CD4-positive, alpha-beta T cell treated with Interleukin-17A for 1 hour (primary cell): Measurements from ENCODE around the gene NR4A1.

Source experiments
- DNase-seq: peaks from one replicate; pipeline ENCODE4 v3.0.0-alpha.2; 2020

The NR4A1 gene

DNA sequence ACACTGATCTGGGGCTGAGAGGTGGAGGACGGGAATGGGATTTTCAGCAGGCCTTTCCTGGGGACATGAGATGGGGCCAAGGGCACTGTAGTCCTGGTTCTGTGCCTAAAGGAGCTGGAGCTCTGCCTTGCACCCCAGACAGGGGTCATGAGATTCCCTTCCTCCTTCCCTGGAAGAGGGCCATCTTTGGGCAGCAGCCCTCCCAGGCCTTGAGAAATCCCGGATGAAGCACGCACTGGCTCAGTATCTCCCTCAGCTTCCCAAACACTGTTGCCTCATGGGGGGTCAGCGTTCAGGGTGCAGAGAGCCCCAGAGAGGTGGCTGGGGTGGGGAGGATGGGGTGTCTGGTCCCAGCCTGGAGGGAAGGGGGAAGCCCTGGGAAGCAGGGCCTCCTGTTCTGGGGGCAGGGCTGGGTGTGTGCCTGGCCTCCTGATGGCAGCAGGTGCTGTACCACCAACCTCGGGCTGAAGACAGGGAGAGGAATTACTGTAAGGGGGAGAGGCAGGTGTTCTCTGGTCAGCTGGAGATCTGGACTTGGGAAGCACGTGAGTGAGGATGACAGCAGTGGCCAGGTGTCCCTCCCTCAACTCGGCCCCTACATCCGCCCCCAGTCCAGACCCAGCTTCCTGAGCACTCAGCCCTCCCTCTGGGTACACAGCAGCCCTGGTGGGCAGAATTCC is 8.4 kb upstream of the NR4A1 start:
- no peak for DNase-seq

DNA sequence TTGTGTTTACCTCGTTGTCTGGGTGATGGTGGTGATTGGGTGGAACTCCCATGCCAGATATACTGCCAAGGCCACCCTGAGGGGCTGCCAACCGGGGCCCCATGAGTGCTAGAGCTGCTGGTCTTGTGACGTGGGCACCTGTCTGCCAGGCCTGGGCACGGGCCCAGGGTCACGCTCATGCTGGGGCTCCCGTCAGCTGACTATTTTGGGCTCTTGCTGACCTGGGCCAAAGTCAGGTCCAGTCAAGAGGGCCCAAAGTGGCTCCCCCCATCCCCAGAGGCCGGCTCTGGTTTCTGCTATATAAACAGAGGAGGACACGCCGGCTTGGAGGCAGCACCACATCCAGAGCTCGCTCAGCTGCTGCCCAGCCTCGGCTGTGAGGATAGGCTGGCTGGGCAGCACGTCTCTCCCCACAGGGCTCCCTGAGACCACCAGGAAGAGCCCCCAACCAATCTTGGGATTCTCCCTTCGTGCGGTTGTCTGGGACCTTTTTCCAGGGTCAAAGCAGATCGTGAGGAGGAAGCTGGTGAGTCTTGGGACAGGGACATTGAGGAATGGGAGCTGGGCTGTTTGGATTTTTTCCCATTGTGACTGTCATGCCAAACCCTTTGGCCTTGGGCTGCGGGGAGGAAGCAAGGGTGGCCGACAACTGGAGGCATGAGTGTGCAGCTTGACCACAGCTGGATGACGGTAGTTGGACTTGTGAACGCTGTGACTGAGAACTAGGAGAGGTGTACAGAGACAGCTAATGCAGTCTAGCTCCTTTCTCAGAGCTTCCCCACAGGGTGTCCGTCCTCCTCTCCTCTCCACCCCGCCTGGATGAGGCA is 7.6 kb upstream of the NR4A1 start:
- no peak for DNase-seq

DNA sequence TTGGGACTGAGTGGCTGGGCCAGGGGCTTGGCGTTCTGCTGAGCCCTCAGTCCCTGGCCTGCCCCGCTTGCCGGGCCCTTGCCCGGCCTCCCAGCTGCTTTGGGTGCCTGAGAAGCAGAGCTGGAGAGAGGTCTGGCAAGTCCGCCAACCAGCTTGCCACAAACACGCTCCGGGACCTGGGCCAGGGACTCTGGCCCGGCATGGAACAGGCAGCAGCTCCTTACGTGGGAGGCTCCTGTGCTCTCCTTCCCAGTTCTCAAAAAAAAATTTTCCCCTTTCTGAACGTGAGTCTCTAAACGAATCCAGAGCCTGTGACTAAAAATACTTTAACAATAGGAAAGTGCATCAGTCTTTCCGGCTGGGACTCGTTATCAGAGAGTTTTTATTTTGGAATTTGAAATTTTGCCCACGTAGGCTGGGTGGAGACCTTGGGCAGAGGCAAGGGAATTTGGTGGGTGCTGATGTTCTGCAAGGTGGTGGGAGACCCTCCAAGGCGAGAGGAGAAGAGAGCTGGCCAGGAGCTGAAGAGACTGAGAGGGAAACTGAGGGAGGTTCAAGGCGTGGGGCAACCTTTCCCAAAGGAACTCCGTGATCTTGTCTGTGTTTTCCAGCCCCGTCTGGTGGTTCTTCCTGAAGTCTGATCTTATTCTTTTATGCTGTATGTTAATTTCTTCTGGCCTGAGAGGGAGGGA is 6.8 kb upstream of the NR4A1 start:
- no peak for DNase-seq

DNA sequence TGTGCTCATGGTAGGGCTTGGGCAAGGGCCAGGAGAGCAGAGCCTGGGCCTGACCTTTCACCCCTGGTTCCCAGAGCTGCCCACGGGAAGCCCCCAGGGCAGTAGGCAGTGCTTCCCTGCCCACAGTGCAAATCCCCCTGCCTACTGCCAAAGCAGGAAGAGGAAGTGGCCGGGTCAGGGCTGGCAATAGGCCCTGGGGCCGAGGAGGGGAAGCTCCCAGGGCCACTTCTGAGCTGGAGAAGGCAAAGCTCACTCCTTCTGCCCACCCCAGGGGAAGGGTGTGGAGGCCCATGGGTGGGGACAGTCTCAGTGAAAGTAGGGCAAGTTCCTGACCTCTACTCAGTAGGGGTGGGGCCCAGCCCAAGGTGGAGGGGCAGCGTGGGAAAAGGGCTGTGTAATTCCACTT is 5.4 kb upstream of the NR4A1 start:
- DNase-seq = peak; percentile 43

DNA sequence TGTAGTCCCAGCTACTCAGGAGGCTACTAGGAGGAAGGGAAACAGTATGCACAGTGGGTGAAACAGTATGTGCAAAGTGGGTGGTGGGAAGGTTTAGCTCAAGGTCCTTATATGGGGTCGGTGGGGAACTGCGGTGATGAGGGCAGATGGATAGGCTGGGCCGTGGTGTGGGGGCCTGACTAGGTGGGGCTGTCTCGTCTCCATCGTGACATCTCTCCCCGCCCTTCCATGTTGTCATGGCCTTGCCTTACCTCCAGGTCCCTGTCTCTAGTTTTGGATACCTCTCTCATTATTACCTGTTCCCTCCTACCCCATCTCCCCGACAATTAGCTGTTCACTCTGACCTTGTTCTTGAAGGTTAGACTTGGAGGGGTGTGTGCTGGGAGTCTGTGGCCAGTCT is 4.4 kb upstream of the NR4A1 start:
- no peak for DNase-seq

DNA sequence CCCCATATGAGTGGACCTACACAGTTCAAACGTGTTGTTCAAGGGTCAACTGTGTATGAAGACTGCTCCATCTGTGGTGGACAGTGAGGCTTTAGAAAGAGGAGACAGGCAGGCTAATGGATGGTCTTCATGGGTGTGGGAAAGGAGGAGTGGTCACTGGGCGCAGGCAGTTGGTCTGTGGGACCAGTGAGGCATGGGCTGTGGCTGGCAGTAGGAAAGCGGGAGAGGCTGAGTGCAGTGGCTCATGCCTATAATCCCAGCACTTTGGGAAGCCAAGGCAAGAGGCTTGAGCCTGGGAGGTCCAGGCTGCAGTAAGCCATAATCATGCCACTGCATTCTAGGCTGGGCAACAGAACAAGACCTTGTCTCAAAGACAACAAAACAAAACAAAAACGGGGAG is 2.0 kb upstream of the NR4A1 start:
- DNase-seq = no peak

DNA sequence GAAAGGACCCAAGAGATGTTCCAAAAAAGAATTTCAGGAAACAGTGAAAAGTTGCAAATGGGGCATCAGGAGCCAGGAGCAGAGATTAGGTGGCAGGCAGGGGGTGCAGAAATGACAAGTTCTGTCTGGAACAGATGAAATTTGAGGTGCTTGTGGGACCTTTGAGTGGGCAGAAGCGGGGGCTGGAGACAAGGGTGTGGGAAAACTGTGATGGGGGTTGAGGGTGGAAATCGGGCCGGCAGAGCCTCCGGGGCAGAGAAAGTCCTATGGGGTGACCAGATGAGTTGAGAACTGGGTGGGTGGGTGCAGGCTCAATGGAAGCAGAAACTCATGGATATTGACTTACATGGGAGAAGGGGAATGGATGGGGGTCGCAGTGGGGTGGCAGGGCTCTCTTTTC is 1.6 kb upstream of the NR4A1 start:
- DNase-seq = no peak

DNA sequence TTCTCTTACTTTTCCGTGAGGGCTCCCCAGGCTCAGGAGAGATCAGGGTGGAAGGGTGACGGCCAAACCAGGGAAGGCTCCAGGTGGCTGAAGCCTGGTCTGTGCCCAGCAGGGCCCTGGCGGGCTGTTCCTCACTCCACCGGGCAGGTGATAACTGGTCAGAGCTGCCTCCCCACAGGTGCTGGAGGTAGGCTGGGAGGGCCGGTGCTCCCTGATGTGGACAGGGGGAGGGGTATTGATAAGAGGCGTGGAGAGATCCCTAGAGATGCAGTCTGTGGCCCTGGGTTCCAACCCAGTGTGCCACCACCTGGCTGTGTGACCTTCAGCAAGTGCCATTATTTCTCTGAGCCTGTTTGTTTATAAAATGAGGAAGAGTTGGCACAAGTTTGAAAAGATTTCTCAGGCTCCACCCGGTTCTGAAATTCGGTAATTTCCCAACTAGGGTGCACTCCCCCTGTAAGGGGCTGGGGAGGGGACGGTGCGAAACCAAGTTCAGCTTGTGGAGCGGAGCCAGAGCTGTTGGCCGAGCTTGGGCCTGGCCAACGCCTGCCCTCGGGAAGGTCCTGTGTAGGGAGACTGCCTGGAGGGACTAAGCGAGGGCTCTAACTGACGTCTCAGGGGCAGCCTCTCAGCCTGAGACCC is 1.0 kb upstream of the NR4A1 start:
- DNase-seq = peak; percentile 75

DNA sequence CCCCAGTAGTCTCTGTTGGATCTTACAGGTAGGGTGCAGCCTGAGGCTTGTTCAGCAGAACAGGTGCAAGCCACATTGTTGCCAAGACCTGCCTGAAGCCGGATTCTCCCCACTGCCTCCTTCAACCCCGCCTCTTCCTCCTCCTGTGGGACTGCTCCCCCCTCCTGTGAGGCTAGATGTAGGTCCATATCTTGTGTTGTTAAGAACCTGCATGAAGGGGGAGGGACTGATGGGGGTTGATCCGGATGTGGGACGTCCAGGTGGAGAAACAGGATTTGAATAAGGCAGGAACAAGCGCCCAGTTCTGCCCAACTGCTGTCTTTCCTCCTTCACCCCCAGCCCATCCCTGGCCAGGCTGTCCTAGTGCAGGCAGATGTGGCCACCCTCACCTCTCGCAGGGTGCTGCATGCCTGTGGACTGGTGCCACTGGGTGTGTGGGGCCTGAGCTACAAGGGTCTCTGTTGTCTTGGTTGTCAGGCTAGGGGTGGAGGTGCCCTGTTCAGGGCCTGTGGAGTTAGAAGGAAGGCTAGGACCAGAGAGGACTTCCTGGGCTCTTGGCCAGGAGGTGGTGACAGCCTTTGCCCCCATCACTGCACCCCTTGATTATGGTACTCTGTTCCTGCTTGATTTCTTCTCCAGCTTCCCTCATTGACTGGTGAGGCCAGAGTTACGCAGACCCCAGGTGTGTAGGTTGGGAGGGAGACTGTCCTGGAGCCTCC is 1.4 kb downstream of the NR4A1 start:
- DNase-seq = peak; percentile 67

DNA sequence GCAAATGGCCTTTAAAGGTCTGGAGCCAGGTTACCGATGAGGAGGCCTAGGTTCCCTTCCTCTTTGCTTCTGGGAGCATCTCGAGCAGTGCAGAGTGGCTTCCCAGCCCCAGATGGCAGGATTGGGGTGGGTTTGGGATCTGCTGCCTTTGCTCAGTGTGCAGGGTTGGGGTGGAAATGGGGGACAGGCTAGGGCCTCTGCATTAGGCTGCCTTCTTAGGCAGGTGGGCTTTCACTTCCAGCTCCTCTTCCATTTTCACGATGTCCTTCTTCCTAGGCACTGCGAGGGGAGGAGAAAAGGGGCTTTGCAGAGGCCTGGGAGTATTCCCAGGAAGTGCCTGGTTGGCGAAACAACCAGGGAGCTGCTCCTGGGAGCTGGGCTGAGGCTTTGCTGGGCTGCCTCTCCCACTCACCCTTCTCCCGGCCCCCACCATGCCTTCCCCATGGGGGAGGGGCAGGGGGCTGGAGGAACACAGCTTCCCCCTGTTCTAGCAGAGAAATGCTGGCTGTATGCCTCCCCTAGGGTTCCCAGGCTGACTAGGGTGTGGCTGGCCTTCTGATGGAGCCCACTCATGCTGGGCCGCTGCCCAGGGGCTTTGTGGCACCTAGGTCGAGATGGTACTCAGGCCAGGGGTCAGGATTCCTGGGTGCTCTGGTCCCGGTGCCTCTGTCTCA is 2.4 kb downstream of the NR4A1 start:
- no peak for DNase-seq

DNA sequence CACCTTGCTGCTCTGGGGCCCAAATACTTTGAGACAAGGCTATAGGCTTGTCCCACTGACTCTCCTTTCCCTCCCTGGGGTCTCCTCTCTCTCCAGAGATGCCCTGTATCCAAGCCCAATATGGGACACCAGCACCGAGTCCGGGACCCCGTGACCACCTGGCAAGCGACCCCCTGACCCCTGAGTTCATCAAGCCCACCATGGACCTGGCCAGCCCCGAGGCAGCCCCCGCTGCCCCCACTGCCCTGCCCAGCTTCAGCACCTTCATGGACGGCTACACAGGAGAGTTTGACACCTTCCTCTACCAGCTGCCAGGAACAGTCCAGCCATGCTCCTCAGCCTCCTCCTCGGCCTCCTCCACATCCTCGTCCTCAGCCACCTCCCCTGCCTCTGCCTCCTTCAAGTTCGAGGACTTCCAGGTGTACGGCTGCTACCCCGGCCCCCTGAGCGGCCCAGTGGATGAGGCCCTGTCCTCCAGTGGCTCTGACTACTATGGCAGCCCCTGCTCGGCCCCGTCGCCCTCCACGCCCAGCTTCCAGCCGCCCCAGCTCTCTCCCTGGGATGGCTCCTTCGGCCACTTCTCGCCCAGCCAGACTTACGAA is 3.1 kb downstream of the NR4A1 start:
- DNase-seq = no peak

DNA sequence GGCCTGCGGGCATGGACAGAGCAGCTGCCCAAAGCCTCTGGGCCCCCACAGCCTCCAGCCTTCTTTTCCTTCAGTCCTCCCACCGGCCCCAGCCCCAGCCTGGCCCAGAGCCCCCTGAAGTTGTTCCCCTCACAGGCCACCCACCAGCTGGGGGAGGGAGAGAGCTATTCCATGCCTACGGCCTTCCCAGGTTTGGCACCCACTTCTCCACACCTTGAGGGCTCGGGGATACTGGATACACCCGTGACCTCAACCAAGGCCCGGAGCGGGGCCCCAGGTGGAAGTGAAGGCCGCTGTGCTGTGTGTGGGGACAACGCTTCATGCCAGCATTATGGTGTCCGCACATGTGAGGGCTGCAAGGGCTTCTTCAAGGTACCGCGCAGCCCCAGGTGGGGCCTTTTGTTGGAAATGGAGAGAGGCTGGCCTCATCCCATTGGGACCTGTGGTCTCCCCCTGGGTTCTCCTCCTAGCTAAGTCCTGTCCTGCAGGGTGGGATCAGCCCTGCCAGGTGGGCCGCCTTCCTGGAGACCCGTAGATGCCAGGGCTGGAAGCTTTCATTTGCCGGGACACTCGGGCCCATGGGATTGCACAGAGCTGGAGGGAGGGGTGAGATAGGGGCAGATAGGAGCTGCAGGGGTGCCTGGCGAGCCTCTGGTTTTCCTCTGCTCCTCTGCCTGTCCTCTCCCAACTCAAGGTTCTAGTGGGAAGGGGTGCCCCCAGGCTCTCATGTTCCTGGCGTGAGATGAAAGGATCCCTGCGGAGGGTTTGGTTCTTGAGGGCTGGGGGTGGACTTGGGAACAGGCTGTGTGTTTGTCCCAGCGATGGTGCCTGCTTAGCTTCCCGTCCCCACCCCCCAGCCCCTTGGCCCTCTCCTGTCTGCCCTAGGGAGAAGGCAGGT is 3.8 kb downstream of the NR4A1 start:
- DNase-seq = no peak

DNA sequence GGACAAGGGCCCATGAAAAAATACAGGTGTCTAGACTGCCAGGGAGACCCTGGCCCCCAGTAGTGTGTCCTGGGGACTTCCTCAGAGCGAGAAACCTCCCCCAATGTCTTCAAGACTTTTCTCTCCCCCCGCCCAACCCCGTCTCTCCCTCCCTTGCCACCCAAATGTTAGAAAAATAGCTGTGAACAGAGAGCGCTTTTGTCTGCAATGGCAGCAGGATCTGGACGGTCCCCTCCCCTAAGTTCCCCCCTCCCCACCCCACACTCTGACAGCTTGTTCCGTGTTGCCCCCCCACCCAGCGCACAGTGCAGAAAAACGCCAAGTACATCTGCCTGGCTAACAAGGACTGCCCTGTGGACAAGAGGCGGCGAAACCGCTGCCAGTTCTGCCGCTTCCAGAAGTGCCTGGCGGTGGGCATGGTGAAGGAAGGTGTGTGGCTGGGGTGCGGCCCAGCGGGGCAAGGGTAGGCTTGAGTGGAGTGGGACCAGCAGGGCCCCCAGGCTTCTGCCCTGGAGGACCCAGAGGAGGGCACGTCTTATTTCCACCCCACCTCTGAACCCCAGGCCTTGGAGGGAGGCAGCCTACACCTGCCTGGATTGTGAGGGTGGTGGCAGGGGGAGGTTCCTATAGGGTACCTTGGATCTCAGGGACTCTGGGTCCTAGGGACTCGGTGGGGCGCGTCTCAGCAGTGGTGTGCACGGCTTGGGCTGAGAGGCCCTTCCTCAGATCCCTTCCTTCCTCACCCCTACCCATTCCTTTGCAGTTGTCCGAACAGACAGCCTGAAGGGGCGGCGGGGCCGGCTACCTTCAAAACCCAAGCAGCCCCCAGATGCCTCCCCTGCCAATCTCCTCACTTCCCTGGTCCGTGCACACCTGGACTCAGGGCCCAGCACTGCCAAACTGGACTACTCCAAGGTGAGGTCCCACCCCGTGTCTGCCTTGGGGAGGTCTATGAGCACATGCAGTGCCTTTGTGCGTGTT is 4.8 kb downstream of the NR4A1 start:
- DNase-seq = peak; percentile 42

DNA sequence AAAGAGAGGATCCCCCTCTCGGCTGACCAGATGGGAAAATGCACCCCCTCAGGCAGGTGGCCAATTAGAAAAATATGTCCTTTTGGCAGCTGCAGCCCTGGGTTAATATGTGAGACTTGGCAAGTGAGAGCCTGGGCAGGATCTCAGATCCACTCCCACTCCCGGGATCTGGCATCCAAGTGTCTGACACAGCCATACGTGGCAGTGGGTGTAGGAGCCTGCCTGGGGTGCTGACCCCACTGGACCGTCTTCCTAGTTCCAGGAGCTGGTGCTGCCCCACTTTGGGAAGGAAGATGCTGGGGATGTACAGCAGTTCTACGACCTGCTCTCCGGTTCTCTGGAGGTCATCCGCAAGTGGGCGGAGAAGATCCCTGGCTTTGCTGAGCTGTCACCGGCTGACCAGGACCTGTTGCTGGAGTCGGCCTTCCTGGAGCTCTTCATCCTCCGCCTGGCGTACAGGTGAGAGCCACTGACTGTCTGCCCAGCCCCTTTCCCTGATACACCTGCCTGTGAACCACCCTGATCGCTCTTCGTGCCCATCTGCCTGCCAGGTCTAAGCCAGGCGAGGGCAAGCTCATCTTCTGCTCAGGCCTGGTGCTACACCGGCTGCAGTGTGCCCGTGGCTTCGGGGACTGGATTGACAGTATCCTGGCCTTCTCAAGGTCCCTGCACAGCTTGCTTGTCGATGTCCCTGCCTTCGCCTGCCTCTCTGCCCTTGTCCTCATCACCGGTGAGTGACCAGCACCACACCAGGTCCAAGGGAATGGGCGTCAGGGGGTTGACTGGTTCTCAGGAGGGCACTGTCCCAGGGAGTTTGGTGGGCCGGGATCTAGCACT is 5.8 kb downstream of the NR4A1 start:
- DNase-seq = peak; percentile 42

DNA sequence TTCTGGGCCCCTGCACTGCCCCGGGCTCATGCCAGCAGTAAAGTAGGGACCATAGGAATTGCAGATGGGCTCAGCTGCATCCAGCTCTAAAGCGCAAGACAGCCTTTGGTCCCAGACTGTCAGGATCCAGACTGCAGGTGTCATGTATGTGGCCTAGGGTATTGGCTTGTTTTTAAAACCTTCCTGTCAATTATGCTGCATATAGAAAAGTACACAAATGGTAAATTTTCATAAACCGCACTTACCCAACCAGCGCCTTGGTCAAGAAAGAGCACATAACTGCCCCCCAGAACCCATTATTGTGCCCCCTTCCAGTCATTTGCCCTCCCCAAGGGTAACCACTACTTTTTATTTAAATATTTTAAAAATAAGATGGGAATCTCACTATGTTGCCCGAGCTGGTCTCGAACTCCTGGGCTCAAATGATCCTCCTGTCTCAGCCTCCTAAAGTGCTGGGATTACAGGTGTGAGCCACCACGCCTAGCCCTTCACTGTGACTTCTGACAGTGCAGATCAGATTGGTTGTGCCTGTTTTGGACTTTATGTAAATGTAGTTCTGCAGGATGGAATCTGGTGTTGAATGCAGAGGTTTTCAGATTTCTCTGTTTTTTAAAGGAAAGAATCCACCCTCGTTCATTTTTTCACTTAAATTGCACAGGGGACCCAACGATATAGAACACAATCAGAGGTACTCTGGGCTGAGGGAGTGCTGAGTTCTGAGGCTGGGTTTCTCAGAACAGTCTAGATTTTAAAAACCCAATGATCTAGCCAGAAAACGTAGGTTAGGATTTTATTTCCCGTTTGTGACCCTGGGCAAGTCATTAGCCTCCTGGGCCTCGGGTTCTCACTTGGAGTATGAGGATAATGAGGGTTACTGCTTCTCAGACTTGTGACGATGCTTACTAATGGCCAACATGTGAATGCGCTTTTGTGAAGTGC is 6.7 kb downstream of the NR4A1 start:
- peak; percentile 41 for DNase-seq

DNA sequence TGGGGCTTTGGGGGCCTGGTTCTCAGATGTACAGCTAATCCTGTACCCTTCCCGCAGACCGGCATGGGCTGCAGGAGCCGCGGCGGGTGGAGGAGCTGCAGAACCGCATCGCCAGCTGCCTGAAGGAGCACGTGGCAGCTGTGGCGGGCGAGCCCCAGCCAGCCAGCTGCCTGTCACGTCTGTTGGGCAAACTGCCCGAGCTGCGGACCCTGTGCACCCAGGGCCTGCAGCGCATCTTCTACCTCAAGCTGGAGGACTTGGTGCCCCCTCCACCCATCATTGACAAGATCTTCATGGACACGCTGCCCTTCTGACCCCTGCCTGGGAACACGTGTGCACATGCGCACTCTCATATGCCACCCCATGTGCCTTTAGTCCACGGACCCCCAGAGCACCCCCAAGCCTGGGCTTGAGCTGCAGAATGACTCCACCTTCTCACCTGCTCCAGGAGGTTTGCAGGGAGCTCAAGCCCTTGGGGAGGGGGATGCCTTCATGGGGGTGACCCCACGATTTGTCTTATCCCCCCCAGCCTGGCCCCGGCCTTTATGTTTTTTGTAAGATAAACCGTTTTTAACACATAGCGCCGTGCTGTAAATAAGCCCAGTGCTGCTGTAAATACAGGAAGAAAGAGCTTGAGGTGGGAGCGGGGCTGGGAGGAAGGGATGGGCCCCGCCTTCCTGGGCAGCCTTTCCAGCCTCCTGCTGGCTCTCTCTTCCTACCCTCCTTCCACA is 7.6 kb downstream of the NR4A1 start:
- DNase-seq = peak; percentile 32
